Activated CD8-positive, alpha-beta memory T cell treated with anti-CD3 and anti-CD28 coated beads for 48 hours (primary cell): ENCODE results near the gene OTOS.

ENCODE experiments used
- DNase-seq, 3 experiments: peaks; one replicate each; pipeline ENCODE4 v3.0.0-alpha.2; 2020; ENCODE audit warnings: low read depth in 2 of 3, low spot score in 2 of 3

OTOS gene

GRCh38 chr2:240168041-240168440, 27.6 kb upstream of the OTOS start:
- no peak for DNase-seq

GRCh38 chr2:240167588-240167880, 27.1 kb upstream of the OTOS start:
- no peak for DNase-seq

GRCh38 chr2:240166761-240167587, 26.5 kb upstream of the OTOS start:
- DNase-seq, result no peak

- no peak for DNase-seq
These were observed 25.7 kb upstream of the OTOS start for GRCh38 chr2:240166191-240166590.

- no peak for DNase-seq
These were observed 25.2 kb upstream of the OTOS start for GRCh38 chr2:240165661-240166060.

- DNase-seq, result no peak
These were observed 24.6 kb upstream of the OTOS start for GRCh38 chr2:240165034-240165433.

- no peak for DNase-seq
These were observed 24.1 kb upstream of the OTOS start for GRCh38 chr2:240164586-240164985.

- DNase-seq, result no peak
These were observed 23.6 kb upstream of the OTOS start for GRCh38 chr2:240163844-240164574.

- no peak for DNase-seq
These were observed 22.7 kb upstream of the OTOS start for GRCh38 chr2:240162939-240163714.

GRCh38 chr2:240162531-240162930, 22.1 kb upstream of the OTOS start:
- DNase-seq, result no peak

- no peak for DNase-seq
These were observed 21.6 kb upstream of the OTOS start for GRCh38 chr2:240162032-240162431.

GRCh38 chr2:240161087-240161750, 20.8 kb upstream of the OTOS start:
- no peak for DNase-seq

- DNase-seq, result no peak
These were observed 20.0 kb upstream of the OTOS start for GRCh38 chr2:240160291-240161086.

GRCh38 chr2:240159251-240159839, 18.9 kb upstream of the OTOS start:
- no peak for DNase-seq

GRCh38 chr2:240157147-240157470, 16.7 kb upstream of the OTOS start:
- DNase-seq, result no peak

- DNase-seq, result no peak
These were observed 16.1 kb upstream of the OTOS start for GRCh38 chr2:240156435-240157146.

- no peak for DNase-seq
These were observed 15.4 kb upstream of the OTOS start for GRCh38 chr2:240155745-240156390.

- no peak for DNase-seq
These were observed 14.7 kb upstream of the OTOS start for GRCh38 chr2:240155048-240155744.

GRCh38 chr2:240154606-240155005, 14.1 kb upstream of the OTOS start:
- no peak for DNase-seq
